DMS 273 (cell line): ENCODE data around the gene LRP2BP.
"Not testable (repeated sequence)": the region's sequence is repeated elsewhere in the genome, so short reads cannot be mapped to it uniquely, and the experiment has no call there.

Experiments used
- DNase-seq: peaks from one replicate; lab custom pipeline; 2025; ENCODE audit not compliant: unreplicated experiment; lab: John Stamatoyannopoulos, UW

Gene LRP2BP

GRCh38 chr4:185329879-185330510 lies 65.7 kb downstream of the LRP2BP start:
- DNase-seq, result not testable (repeated sequence)

- no peak for DNase-seq
Observed at GRCh38 chr4:185328586-185328985, 67.1 kb downstream of the LRP2BP start.

GRCh38 chr4:185325721-185326120 lies 70.0 kb downstream of the LRP2BP start:
- DNase-seq, result not testable (repeated sequence)

DNA sequence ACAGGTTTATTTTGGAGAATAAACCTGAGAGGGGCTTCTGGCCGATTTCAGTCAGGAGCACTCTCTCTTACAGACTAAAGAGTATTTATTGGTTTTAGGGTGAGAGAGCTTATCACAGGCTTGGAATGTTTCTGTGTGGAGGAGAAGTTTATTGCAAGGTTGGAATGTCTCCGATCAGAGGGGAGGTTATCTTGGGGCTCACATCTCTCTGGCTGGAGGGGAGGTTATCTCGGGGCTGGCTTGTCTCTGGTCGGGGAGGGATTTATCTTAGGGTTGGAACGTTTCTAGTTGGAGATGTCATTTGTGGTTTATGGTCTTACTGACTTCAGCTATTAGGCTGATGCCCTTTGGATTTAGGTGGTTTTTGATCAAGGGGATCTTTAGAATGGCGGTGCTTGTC lies 71.4 kb downstream of the LRP2BP start:
- not testable (repeated sequence) for DNase-seq

DNA sequence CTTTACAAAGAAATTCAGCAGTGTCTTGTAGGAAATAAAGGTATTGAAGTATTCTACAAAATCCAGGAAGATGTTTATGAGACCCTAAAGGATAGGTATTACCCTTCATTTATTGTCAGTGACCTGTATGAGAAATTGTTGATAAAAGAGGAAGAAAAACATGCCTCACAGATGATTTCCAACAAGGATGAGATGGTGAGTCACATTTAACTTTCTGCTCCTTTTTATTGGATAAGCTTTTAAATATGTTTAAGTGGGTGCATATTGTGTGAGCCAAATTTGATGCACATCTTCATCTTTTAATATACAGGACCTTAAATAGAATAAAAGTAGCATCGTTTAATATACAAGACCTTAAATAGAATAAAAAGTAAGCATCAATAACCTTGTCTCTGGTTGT lies 72.1 kb downstream of the LRP2BP start:
- no peak for DNase-seq

- no peak for DNase-seq
Observed at GRCh38 chr4:185322803-185323202, 72.9 kb downstream of the LRP2BP start.

DNA sequence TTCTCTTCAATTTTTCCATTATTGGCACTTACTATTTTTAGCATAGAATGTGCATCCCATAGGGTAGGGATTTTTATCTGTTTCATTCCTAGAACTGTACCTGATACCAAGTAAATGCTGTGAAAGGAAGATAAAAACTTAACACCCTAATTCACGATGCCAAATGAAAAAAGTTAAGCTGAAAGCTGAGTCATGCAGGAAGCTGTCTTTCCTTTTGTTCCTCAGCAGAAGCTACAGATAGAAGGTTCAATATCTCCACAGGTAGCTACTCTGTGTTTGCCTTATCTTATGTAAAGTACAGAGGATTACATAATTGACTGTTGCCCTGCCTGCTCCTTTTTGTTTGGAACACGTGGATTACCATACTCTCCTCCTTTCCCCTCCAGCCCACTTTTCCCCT lies 77.0 kb downstream of the LRP2BP start:
- DNase-seq, result no peak

- no peak for DNase-seq
Observed at GRCh38 chr4:185317880-185318279, 77.8 kb downstream of the LRP2BP start.

DNA sequence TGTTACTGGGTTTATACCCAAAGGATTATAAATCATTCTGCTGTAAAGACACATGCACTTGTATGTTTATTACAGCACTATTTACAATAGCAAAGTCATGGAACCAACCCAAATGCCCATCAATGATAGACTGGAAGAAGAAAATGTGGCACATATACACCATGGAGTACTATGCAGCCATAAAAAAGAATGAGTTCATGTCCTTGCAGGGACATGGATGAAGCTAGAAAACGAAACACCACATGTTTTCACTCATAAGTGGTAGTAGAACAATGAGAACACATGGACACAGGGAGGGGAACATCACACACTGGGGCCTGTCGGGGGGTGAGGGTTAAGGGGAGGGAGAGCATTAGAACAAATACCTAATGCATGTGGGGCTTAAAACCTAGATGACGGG lies 78.3 kb downstream of the LRP2BP start:
- DNase-seq, result not testable (repeated sequence)
